CD1c-positive myeloid dendritic cell (primary cell): ENCODE measurements around the gene ADARB2.
"Not testable (repeated sequence)": the region's sequence is repeated elsewhere in the genome, so short reads cannot be mapped to it uniquely, and the experiment has no call there.

Experiments
- DNase-seq: peaks from one replicate; pipeline ENCODE4 v3.0.0-alpha.2; 2016; ENCODE audit errors: extremely low spot score

ADARB2 gene

DNA sequence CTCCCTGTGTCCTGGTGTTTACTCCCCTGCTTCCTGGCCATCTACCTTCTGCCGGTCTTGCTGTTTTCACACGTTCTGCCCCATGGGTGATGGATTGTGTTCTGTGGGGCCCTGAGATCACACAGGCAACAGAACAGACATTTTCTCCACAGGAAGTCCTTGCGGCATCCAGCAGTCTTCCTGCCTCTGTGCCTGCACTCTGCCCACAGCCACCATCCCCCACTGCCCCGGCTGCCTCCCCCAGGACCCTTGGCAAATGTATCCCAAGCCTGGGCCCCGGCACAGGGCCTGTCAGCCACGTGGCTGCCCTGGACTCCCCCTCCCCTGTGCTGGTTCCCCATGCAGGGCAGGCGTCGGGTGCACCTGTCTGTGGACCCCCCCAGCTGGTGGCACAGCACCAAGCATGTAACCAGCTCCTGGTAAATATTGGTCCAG, 497.0 kb downstream of the ADARB2 start:
- DNase-seq = no peak

DNA sequence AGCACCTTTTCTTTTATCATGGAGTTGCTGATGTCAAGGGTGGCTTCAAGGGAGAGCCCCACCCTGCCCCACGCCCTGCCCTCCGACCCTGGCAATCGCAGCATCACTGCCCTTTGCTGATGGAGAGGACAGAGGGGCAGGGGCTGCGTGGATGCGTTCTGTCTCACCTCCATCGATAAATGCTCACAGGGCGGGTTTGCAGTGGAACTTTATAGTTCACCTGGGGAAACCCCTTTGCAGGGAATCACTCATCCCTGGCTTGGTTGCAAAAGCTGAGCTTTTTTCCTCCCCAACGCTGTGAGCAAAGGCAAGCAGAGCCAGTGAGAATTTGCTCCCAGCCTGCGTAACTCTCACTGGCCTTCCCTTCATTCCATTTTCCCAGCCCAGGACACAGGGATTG, 504.3 kb downstream of the ADARB2 start:
- DNase-seq = no peak

DNA sequence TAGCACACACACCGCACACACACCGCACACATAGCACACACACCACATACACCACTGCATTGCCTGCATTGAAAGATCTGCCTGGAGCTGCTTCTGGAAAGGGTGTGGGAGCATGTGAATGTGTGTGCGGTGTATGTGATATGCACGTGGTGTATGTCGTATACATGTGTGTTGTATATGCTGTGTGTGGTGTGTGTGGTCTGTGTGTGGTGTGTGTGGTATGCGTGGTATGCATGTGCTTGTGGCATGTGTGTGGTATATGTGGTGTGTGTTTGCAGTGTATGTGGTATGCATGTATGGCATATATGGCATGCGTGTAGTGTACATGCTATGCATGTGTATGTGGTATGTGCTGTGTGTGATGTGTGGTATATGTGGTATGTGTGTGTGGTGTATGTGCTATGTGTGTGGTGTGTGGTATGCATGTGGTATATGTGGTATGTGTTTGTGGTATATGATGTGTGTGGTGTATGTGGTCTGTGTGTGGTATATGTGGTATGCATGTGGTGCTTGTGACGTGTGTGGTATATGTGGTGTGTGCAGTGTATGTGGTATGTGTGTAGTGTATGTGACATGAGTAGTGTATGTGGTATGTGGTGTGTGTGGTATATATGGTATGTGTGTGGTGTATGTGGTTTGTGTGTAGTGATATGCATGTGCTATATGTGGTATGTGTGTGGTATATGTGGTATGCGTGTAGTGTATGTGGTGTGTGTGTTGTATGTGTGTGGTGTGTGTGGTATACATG, 505.0 kb downstream of the ADARB2 start:
- no peak for DNase-seq

DNA sequence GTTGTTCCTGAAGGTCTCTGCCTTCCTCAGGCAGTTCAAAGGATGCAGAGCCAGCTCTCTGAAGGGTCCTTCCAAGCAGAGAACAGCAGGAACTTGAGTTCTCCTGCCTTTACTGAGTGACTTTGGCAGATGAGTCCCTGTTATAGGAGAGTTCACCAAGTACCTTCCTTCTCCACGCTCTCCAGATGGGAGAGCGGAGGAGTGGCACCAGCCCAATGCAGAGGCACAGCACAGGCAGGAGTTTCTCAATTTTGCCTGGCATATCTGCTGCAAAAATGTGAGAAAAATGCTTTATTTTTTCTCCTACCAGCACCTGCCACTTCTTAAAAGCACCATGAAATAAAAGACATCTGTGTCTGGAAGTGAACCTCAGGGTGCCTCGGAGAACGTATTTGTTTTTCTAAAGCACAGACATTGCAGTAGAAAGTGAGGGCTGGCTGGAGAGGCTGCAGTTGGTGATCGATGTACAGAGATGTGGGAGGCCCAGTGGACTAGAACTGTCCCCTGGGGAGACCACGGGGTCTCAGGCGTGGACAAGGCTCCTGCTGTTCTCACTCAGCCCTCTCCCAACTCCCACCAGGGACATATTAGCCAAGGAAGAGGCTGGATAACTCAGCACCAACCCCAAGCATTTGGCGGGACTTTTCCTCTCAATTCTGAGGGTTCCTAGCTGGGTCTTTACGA, 506.6 kb downstream of the ADARB2 start:
- no peak for DNase-seq

GRCh38 chr10:1230138-1230537, 507.2 kb downstream of the ADARB2 start:
- no peak for DNase-seq

DNA sequence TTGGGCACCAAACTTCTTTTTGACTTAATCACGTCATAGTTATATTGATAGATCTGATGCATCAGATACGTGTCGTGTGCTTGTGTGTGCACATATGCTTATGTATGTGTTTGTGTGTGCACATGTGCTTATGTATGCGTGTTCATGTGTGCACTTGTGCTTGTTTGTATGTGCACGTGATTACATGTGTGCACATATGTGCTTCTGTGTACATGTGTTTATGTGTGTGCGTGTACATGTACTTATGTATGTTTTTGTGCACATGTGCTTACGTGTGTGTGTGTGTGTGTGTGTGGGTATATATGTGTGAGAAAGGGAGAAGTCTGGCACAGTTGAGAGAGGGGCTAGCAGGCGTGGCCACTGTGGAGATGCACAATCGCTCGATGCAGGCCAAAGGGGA, 507.8 kb downstream of the ADARB2 start:
- no peak for DNase-seq

GRCh38 chr10:1229116-1229515, 508.2 kb downstream of the ADARB2 start:
- DNase-seq = no peak

DNA sequence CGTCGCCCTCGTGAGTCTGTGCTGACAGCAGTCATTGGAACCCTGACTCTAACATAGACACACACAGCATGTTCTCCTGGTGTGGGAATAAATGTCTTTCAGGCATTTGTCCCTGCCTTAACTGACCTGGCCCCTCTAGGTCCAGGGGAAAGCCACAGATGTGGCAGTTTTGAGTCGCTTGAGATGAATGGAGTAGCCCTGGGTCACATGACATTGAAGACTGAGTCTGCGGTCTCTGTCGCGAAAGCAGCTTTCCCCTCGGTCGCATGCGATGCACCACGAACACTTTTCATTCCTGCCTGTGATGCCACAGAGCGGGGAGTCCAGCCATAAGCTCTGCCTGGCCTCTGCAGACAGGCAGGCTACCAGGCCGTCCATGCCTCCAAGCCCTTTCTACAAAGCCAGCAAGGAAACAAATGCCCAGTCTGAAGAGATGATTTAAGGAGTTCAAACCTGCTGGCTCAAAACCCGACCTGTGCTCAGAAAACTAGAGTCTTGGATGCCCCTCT, 508.8 kb downstream of the ADARB2 start:
- DNase-seq = no peak

DNA sequence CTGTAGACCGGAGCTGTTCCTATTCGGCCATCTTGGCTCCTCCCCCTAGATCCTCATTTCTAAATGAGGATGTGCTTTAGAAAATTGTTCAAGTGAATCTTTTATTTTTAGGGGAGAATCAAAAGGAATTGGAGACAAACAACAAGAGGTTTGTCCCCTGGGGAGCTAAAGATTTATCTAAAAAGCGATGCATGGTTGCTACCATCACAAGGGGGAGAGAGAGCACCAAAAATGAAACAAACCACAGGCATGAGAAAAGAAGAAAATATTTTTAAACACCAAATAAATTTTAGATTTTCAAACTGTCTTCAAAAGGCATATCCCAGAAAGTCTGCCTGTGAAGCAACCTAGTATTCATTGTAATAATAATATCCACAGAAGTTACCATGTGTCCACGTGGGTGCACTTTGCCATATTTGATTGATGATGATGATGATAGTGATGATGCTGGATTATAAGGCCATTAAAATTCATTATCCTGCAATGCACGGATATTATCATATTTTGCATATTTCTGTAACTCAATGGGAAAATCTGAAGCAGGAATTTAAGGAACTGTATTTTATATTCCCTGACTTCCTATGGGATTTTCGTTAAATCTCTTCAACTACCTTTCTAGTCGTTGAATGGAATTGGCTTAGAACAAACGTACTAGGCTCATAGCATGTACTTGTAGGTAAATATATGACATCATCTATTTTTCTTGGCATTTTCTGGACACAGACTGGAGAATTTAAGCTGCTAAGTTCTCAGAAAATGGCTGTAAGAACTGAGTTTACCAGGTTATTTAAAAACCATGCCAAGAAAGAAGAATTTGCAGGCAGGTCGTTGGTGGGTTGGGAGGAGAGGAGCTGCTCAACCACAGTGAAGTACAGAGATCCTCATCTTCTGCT, 509.6 kb downstream of the ADARB2 start:
- DNase-seq = no peak

DNA sequence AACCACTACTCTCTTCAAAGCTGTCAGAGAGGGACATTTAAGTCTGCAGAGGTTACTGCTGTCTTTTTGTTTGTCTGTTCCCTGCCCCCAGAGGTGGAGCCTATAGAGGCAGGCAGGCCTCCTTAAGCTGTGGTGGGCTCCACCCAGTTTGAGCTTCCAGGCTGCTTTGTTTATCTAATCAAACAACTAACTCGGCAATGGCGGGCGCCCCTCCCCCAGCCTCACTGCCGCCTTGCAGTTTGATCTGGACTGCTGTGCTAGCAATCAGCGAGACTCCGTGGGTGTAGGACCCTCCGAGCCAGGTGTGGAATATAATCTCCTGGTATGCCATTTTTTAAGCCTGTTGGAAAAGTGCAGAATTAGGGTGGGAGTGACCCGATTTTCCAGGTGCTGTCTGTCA, 510.4 kb downstream of the ADARB2 start:
- DNase-seq = not testable (repeated sequence)

GRCh38 chr10:1219874-1220273, 517.5 kb downstream of the ADARB2 start:
- DNase-seq = not testable (repeated sequence)

GRCh38 chr10:1217661-1218060, 519.7 kb downstream of the ADARB2 start:
- DNase-seq = no peak

- no peak for DNase-seq
These were observed 520.1 kb downstream of the ADARB2 start for GRCh38 chr10:1217237-1217587.

DNA sequence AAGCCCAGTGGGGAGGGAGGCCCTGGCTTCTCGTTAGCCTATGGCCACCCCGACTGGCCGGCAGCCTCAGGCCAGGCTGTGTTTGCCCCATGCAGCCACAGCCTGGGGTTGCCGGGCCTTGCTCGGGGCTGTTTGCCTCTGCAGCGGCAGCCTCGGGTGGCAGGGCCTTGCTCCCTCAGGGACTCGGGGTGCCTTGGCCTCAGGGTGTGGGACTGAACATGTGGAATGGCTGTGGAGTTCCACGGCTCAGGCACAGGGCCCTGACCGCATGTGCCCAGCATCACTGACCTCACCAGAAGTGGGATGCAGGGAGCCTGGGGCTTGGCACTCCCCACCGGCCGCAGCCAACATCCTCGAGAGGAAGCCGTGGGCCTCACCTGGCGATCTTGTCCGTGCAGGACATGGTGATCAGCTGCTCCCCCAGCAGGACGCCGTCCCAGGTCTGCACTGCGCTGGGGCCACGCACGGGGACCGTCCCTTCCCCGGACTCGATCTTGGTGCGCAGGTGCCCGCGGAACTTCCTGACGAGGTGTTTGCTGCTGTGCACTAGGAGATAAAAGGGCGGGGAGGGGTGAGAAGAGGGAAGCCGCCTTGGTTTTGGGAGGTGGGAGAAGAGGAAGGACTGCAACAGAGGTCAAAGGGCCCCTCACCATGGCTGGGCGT, 520.6 kb downstream of the ADARB2 start:
- no peak for DNase-seq

GRCh38 chr10:1215862-1216573, 521.3 kb downstream of the ADARB2 start:
- DNase-seq = no peak

DNA sequence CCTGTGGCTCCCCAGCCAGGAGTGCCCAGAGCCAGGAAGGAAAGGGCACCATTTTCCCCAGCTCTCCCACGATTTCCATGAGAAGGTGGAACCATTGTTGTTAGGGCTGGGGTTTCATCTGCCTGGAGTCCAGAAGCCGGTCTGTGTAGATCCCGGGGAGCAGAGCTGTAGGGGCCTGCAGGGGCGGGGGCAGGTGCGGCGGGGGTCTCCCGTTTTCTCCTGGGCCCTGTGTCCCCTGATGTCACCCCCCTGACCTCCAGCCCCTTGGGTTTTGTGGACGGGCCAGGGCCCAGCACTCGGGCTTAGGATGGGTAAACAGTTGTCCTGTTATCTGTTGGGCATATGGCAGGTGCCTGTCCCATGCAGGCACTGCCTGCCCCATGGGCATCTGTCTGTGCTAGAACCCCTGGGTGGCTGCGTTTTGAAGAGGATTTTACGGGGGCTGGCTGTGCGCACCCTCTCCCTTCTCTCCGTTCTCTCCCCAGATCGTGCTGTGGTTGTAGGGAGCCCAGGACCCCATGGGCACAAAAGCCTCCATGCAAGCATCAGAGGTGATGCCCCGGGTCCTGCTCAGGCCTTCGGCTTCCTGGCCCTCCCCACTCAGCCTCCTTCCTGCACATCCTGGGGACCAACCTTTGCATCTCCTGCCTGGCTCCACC, 522.3 kb downstream of the ADARB2 start:
- DNase-seq = no peak

- no peak for DNase-seq
These were observed 523.2 kb downstream of the ADARB2 start for GRCh38 chr10:1214071-1214675.

- DNase-seq = no peak
These were observed 523.9 kb downstream of the ADARB2 start for GRCh38 chr10:1213252-1214070.

- DNase-seq = no peak
These were observed 524.7 kb downstream of the ADARB2 start for GRCh38 chr10:1212571-1213141.
